A549 (cell line): ENCODE results near the gene PTPRF. TPM values are rescaled to one million over a fixed set of nuclear protein-coding genes. Genes with fewer than 3 reads are reported as not detected.

Source experiments
- ATAC-seq, 2 experiments: fragments of 200-7000 bp in 1 of 2; fragments of >200 bp in 1 of 2; cut with Nextera tagmentation in 1 of 2; cut with Tn5 transposase in 1 of 2; 3 replicates each; pipeline versions ENCODE4 v1.8.0 to v1.9.1; 2018 to 2020; ENCODE audit warnings: mild to moderate bottlenecking in 1 of 2, moderate library complexity in 1 of 2
- CTCF ChIA-PET: fragments of 300-600 bp; sonication (Branson Sonifier 250); formaldehyde crosslinking; extraction: SDS; loops from one replicate; lab custom pipeline; 2021; ENCODE audit warnings: antibody characterized with exemption, inconsistent platforms; lab: Yijun Ruan, JAX
- POLR2A ChIA-PET: fragments of 350-600 bp; formaldehyde crosslinking; extraction: SDS; loops from one replicate; lab custom pipeline; 2021; ENCODE audit warnings: antibody characterized with exemption, inconsistent platforms; lab: Yijun Ruan, JAX
- DNase-seq, 2 experiments: peaks; one replicate each; pipeline versions ENCODE4 v3.0.0 to v3.0.0-alpha.2; 2011 to 2016; ENCODE audit warnings: low read depth in 1 of 2, low spot score in 1 of 2
- FAIRE-seq: peaks from 2 replicates; lab custom pipeline; 2011; peaks lifted over from hg19 to GRCh38; lab: Jason Lieb, UNC
- H3K27ac ChIP-seq, 2 experiments: fragments of >200 bp; sonication (Bioruptor Twin); formaldehyde crosslinking; 3 replicates each; pipeline ENCODE4 v1.5.1; 2016 to 2017
- H3K4me1 ChIP-seq: fragments of >200 bp; sonication (Bioruptor Twin); formaldehyde crosslinking; 3 replicates; pipeline ENCODE4 v1.6.1; 2016
- H3K4me2 ChIP-seq: fragments of >200 bp; sonication (Bioruptor Twin); formaldehyde crosslinking; 3 replicates; pipeline ENCODE4 v1.6.1; 2016
- H3K4me3 ChIP-seq: fragments of >200 bp; sonication (Bioruptor Twin); formaldehyde crosslinking; 3 replicates; pipeline ENCODE4 v1.5.1; 2016
- H3K9me3 ChIP-seq: fragments of >200 bp; sonication (Bioruptor Twin); formaldehyde crosslinking; 3 replicates; pipeline ENCODE4 v1.6.1; 2016
- BCL3 ChIP-seq: fragments of >200 bp; sonication (Bioruptor Twin); formaldehyde crosslinking; IDR thresholded peaks from 3 replicates; pipeline ENCODE4 v1.6.1; 2016
- CEBPB ChIP-seq, 2 experiments: fragments of >200 bp in 1 of 2; sonication (Bioruptor Twin) in 1 of 2; formaldehyde crosslinking in 1 of 2; IDR thresholded peaks; 2 replicates each; pipeline ENCODE4 v1.6.1; 2012 to 2016
- ELK1 ChIP-seq: fragments of 150-350 bp; IDR thresholded peaks from 2 replicates; pipeline ENCODE4 v1.6.1; 2014; ENCODE audit warnings: low read depth, mild to moderate bottlenecking, low read length
- EP300 ChIP-seq, 2 experiments: fragments of >200 bp; sonication (Bioruptor Twin); formaldehyde crosslinking; IDR thresholded peaks; 2 replicates in 1 of 2; 3 replicates in 1 of 2; pipeline ENCODE4 v1.6.1; 2016 to 2017
- ESRRA ChIP-seq: fragments of 150-350 bp; IDR thresholded peaks from 2 replicates; pipeline ENCODE4 v1.6.1; 2014; ENCODE audit warnings: mild to moderate bottlenecking, low read length, borderline replicate concordance
- FOSB ChIP-seq: fragments of 250-450 bp; sonication (Bioruptor Pico); IDR thresholded peaks from 2 replicates; pipeline ENCODE4 v1.5.0; 2020; ENCODE audit warnings: mild to moderate bottlenecking, moderate library complexity
- FOSL2 ChIP-seq, 2 experiments: fragments of 450-650 bp in 1 of 2; fragments of >200 bp in 1 of 2; sonication (Bioruptor Twin) in 1 of 2; formaldehyde crosslinking; IDR thresholded peaks; 2 replicates each; pipeline versions ENCODE4 v1.5.0 to v1.6.1; 2016 to 2020; ENCODE audit warnings: mild to moderate bottlenecking in 1 of 2, moderate library complexity in 1 of 2
- GATA3 ChIP-seq: IDR thresholded peaks from 2 replicates; pipeline ENCODE4 v1.6.1; 2012; ENCODE audit warnings: borderline replicate concordance
- HDAC2 ChIP-seq: fragments of 200-600 bp; sonication (generic); IDR thresholded peaks from 2 replicates; pipeline ENCODE4 v1.6.1; 2016
- HOXB13 ChIP-seq: fragments of 250-450 bp; sonication (Bioruptor Pico); IDR thresholded peaks from 2 replicates; pipeline ENCODE4 v1.5.0; 2020; ENCODE audit warnings: low read depth, mild to moderate bottlenecking, moderate library complexity
- JUN ChIP-seq, 2 experiments: fragments of >200 bp; sonication (Bioruptor Twin); formaldehyde crosslinking; IDR thresholded peaks; 2 replicates in 1 of 2; 3 replicates in 1 of 2; pipeline ENCODE4 v1.6.1; 2016 to 2017
- KDM1A ChIP-seq: fragments of 200-600 bp; sonication (generic); IDR thresholded peaks from 2 replicates; pipeline ENCODE4 v1.6.1; 2016; ENCODE audit warnings: low read depth, mild to moderate bottlenecking
- MAFK ChIP-seq: fragments of 450-650 bp; IDR thresholded peaks from 2 replicates; pipeline ENCODE4 v1.6.1; 2014; ENCODE audit not compliant: partially characterized antibody
- MAX ChIP-seq: IDR thresholded peaks from 2 replicates; pipeline ENCODE4 v1.6.1; 2012
- MAZ ChIP-seq: fragments of 150-350 bp; IDR thresholded peaks from 2 replicates; pipeline ENCODE4 v1.6.1; 2014; ENCODE audit warnings: antibody characterized with exemption, low read depth, low read length, borderline replicate concordance
- MYC ChIP-seq: IDR thresholded peaks from 2 replicates; pipeline ENCODE4 v1.6.1; 2012; ENCODE audit warnings: mild to moderate bottlenecking, inconsistent platforms, low read length, improper control_type of control experiment, borderline replicate concordance
- NFE2L2 ChIP-seq: fragments of 150-350 bp; conservative IDR thresholded peaks from 2 replicates; pipeline ENCODE4 v1.6.1; 2014; ENCODE audit warnings: low read length
- PHF8 ChIP-seq: fragments of 200-600 bp; sonication (generic); IDR thresholded peaks from 2 replicates; pipeline ENCODE4 v1.6.1; 2016; ENCODE audit warnings: low read depth, mild to moderate bottlenecking, antibody characterized with exemption, moderate library complexity, borderline replicate concordance
- POLR2A ChIP-seq: IDR thresholded peaks from 2 replicates; pipeline ENCODE4 v1.6.1; 2012; ENCODE audit warnings: mild to moderate bottlenecking, low read length
- RARB ChIP-seq: fragments of 250-450 bp; sonication (Bioruptor Pico); IDR thresholded peaks from 2 replicates; pipeline ENCODE4 v1.8.0; 2021; ENCODE audit warnings: mild to moderate bottlenecking, moderate library complexity
- RCOR1 ChIP-seq: fragments of 150-350 bp; IDR thresholded peaks from 2 replicates; pipeline ENCODE4 v1.6.1; 2014; ENCODE audit warnings: antibody characterized with exemption, low read length, low read depth
- REST ChIP-seq: fragments of 200-600 bp; sonication (generic); IDR thresholded peaks from 2 replicates; pipeline ENCODE4 v1.6.1; 2016; ENCODE audit warnings: antibody characterized with exemption, mild to moderate bottlenecking, moderate library complexity
- RFX5 ChIP-seq: fragments of 450-650 bp; IDR thresholded peaks from 2 replicates; pipeline ENCODE4 v1.7.1; 2014; ENCODE audit warnings: antibody characterized with exemption, mild to moderate bottlenecking, moderate library complexity
- USF2 ChIP-seq: fragments of 450-650 bp; IDR thresholded peaks from 2 replicates; pipeline ENCODE4 v1.6.1; 2014; ENCODE audit warnings: antibody characterized with exemption
- ZC3H11A ChIP-seq: fragments of 450-650 bp; IDR thresholded peaks from 2 replicates; pipeline ENCODE4 v1.6.1; 2014; ENCODE audit warnings: antibody characterized with exemption, mild to moderate bottlenecking
- ZFP36 ChIP-seq: fragments of 450-650 bp; IDR thresholded peaks from 2 replicates; pipeline ENCODE4 v1.6.1; 2014; ENCODE audit warnings: borderline replicate concordance; ENCODE audit not compliant: partially characterized antibody
- WGBS: methylation state at CpG from one replicate; pipeline ENCODE4 v1.1.6; 2017; ENCODE audit errors: missing lambda C conversion rate; 5-methylcytosine and 5-hydroxymethylcytosine counted together
- polyA plus RNA-seq, 4 experiments: library from polyadenylated mRNA; depleted of rRNA in 3 of 4; stranded (reverse); fragments of >200 nt; fragmentation: RNase III in 1 of 4; extraction: RNeasy Plus Mini Kit Qiagen cat#74134 plus additional on column Dnase treatment in 1 of 4; gene quantifications; 2 replicates in 3 of 4; 3 replicates in 1 of 4; pipeline ENCODE4 v1.2.3, GENCODE V29; 2011 to 2017

PTPRF gene
- polyA plus RNA-seq, 2 of the 4 experiments (the other 2 are of a cell fraction), result 68.5 to 96.5 TPM

- 90% methylated on average over 9 of the region's 10 CpGs for WGBS
Observed at GRCh38 chr1:43585557-43585956, 54.9 kb downstream of the PTPRF start.

GRCh38 chr1:43586136-43586731, 55.6 kb downstream of the PTPRF start:
- H3K4me3 ChIP-seq, result no peak overlapping the region
- TF ChIP-seq GATA3 (no peak), JUN (IDR thresholded peaks at IDR 0.05) (no peak), NFE2L2 (no peak), ESRRA (no peak), CEBPB (IDR thresholded peaks at IDR 0.05) (no peak), MAZ (no peak), USF2 (no peak)
- peaks cover 16% of the 10 kb centered on the region for H3K4me1 ChIP-seq
- no peak overlapping the region for H3K4me2 ChIP-seq
- ATAC-seq (no peak), DNase-seq (no peak), FAIRE-seq (no peak)
- CTCF ChIA-PET, result no interaction called here
- no peaks in the 10 kb centered on the region for H3K9me3 ChIP-seq
- no peak overlapping the region for H3K27ac ChIP-seq
- 78% methylated on average over 5 of the region's 6 CpGs for WGBS
- POLR2A ChIA-PET, result no interaction called here

More at GRCh38 chr1:43585557-43585956, 54.9 kb downstream of the PTPRF start:
- Histone ChIP-seq H3K4me3 (no peak overlapping the region), H3K4me2 (no peak overlapping the region), H3K27ac (no peak overlapping the region)
- FAIRE-seq (no peak), DNase-seq (no peak), ATAC-seq (no peak)
- CTCF ChIA-PET, result no interaction called here
- POLR2A ChIA-PET, result no interaction called here
- TF ChIP-seq HOXB13 (CRISPR knock-in tag) (no peak), MAFK (no peak), MAZ (no peak), ELK1 (no peak), RCOR1 (no peak), POLR2A (no peak), FOSB (CRISPR knock-in tag) (no peak), MYC (no peak), RARB (no peak)
- TF ChIP-seq, all 56 proteins: peak for 0
- H3K4me1 ChIP-seq, result peaks cover 21% of the 10 kb centered on the region
- no peaks in the 10 kb centered on the region for H3K9me3 ChIP-seq

GRCh38 chr1:43587001-43587400, 56.3 kb downstream of the PTPRF start:
- CTCF ChIA-PET, result no interaction called here
- Histone ChIP-seq H3K4me1 (peaks cover 8% of the 10 kb centered on the region), H3K4me3 (no peak overlapping the region), H3K9me3 (no peaks in the 10 kb centered on the region), H3K27ac (no peak overlapping the region), H3K4me2 (no peak overlapping the region)
- TF ChIP-seq POLR2A, result no peak
- no peak for TF ChIP-seq REST
- no peak for TF ChIP-seq HDAC2
- no peak for TF ChIP-seq CEBPB (IDR thresholded peaks at IDR 0.05)
- TF ChIP-seq KDM1A, result no peak
- no peak for TF ChIP-seq NFE2L2
- TF ChIP-seq GATA3, result no peak
- no peak for TF ChIP-seq HOXB13 (CRISPR knock-in tag)
- no peak for TF ChIP-seq ZC3H11A
- no peak for TF ChIP-seq FOSL2 (IDR thresholded peaks at IDR 0.05)
- no peak for TF ChIP-seq FOSL2 (CRISPR knock-in tag; IDR thresholded peaks at IDR 0.05)
- no peak for TF ChIP-seq EP300 (IDR thresholded peaks at IDR 0.05)
- TF ChIP-seq PHF8, result no peak
- no peak for TF ChIP-seq BCL3
- TF ChIP-seq ZFP36, result no peak
- TF ChIP-seq FOSB (CRISPR knock-in tag), result no peak
- TF ChIP-seq RARB, result no peak
- no peak for TF ChIP-seq ESRRA
- no peak for TF ChIP-seq RFX5
- TF ChIP-seq MAX, result no peak
- WGBS, result 44% methylated on average over 2 of the region's 2 CpGs
- no peak for FAIRE-seq
- DNase-seq, result no peak
- ATAC-seq, result no peak
- POLR2A ChIA-PET, result no interaction called here
